ACC112 (cell line): ENCODE measurements around the gene EFCAB12.

Source experiments
- H2AFZ ChIP-seq: fragments of 200-600 bp; sonication (generic); one replicate; pipeline ENCODE4 v1.6.0; 2017; ENCODE audit warnings: antibody characterized with exemption, low read length; ENCODE audit not compliant: unreplicated experiment
- H3K27ac ChIP-seq: fragments of 200-600 bp; sonication (generic); 2 replicates; pipeline ENCODE4 v1.5.1; 2014; ENCODE audit warnings: low read depth, mild to moderate bottlenecking, antibody characterized with exemption, low read length, moderate library complexity
- H3K27me3 ChIP-seq: fragments of 200-600 bp; sonication (generic); 2 replicates; pipeline ENCODE4 v1.6.1; 2014; ENCODE audit warnings: mild to moderate bottlenecking, antibody characterized with exemption, low read length, moderate library complexity, mixed read lengths; ENCODE audit not compliant: insufficient read depth
- H3K36me3 ChIP-seq: fragments of 200-600 bp; sonication (generic); 2 replicates; pipeline ENCODE4 v1.6.1; 2016; ENCODE audit warnings: mild to moderate bottlenecking, antibody characterized with exemption, low read length, moderate library complexity, mixed read lengths; ENCODE audit not compliant: insufficient read depth
- H3K4me1 ChIP-seq: fragments of 200-600 bp; sonication (generic); one replicate; pipeline ENCODE4 v1.6.1; 2016; ENCODE audit warnings: low read length, mixed read lengths; ENCODE audit not compliant: insufficient read depth, unreplicated experiment, control insufficient read depth
- H3K4me3 ChIP-seq: fragments of 200-600 bp; sonication (generic); 2 replicates; pipeline ENCODE4 v1.5.1; 2014; ENCODE audit warnings: mild to moderate bottlenecking, low read depth, low read length
- H3K79me2 ChIP-seq: fragments of 200-600 bp; sonication (generic); one replicate; pipeline ENCODE4 v1.6.0; 2016; ENCODE audit warnings: low read length; ENCODE audit not compliant: control insufficient read depth, unreplicated experiment, insufficient read depth

EFCAB12 gene

DNA sequence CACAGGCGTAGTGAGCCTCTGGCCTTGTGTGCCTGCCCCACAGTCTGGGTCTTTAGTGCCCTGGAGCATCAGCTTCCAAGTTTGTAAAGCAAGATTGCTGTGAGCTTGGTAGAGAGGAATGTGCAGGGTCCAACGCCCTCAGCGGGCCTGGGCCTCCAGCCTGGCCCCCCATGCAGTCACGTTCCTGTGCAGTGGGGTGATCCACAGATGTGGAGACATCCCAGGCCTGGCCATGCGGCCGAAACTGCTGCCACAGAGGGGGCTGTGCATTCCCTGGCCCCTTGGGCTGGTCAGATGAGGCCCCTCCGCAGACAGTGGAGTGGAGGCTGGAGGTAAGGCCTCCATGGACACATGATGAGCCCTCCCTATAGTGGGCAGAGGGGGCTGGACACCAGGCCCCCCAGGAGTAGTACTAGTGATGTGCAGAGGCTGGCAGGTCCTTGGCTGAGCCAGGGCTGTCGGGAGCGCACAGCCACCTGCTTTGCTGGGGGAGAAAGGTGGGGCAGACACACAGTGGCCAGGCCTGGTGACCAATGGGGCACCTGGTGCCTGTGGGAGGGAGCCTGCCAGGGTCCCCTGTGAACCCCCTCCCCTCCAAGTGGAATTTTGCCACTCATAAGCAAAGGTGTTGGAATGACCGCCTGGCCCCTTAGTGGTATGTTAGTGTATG lies 71.5 kb downstream of the EFCAB12 start:
- Histone ChIP-seq H3K79me2 (no peaks in the 10 kb centered on the region), H3K4me1 (no peaks in the 10 kb centered on the region), H3K4me3 (no peak overlapping the region), H2AFZ (no peak overlapping the region), H3K36me3 (no peaks in the 10 kb centered on the region), H3K27ac (no peak overlapping the region), H3K27me3 (no peaks in the 10 kb centered on the region)

DNA sequence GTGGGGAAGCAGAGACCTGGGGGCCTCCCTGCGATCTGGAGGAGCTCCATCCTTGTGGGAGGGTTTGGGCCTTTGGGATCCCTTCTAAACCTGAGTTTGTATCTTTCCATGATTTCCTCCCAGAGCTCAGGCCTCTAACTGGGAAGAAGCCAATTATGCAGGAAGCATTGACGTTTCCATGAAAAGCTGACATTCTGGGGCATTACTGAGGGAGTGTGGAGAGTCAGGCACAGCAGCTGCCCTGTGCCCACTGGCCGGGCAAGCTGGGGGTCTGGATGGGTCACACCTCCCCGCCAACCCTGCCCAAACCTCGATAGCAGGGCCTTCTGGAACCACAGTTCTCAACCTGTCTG lies 74.9 kb downstream of the EFCAB12 start:
- no peak overlapping the region for H3K27ac ChIP-seq
- H3K4me3 ChIP-seq: no peak overlapping the region
- H3K27me3 ChIP-seq: no peaks in the 10 kb centered on the region
- no peaks in the 10 kb centered on the region for H3K79me2 ChIP-seq
- no peaks in the 10 kb centered on the region for H3K36me3 ChIP-seq
- H3K4me1 ChIP-seq: no peaks in the 10 kb centered on the region
- H2AFZ ChIP-seq: no peak overlapping the region

DNA sequence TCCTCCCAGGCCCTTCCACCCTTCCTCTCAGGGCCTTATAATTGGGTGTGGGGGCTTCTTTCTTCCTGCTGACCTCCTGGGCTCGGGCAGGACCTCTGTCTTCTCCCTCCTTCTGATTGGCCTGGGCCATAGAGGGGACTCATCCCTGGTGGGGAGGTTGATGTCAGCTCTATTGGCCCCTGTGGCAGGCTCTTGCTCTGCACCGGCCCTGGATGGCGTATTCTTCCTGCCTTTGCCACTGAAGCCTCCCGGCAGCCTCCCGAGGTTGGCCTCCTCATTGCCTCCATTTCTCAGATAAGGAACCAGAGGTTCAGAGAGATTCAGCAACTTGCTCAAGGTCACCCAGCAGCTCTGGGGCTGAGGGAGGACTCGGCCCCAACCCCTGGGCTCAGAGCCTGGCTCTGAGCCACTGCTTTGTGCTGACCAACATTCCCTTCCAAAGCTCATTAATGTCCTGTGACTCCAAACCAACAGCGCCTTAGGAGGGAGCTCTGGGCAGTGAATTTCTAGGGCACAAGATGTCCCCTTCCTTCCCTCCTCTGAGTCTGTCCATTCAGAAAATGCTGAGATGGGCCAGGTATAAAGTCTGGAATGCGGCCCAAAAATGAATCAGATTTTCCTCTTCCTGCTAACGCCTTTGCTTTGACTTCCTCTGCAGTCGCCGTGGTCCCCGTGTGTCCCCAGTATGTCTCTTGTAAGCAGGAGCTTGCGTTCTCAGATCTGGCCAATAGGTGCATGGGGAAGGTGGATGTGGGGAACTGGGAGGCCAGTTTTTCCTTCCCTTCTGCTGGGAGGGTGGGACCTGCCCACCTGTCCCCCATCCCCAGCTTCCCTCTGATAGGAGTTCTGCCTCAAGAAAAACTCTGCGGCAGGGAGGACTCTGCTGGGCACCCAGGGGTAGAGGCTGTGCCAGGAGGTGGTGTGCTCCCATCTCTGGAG lies 75.5 kb downstream of the EFCAB12 start:
- Histone ChIP-seq H2AFZ (no peak overlapping the region), H3K4me1 (no peaks in the 10 kb centered on the region), H3K4me3 (no peak overlapping the region), H3K27ac (no peak overlapping the region), H3K27me3 (no peaks in the 10 kb centered on the region), H3K79me2 (no peaks in the 10 kb centered on the region), H3K36me3 (no peaks in the 10 kb centered on the region)

DNA sequence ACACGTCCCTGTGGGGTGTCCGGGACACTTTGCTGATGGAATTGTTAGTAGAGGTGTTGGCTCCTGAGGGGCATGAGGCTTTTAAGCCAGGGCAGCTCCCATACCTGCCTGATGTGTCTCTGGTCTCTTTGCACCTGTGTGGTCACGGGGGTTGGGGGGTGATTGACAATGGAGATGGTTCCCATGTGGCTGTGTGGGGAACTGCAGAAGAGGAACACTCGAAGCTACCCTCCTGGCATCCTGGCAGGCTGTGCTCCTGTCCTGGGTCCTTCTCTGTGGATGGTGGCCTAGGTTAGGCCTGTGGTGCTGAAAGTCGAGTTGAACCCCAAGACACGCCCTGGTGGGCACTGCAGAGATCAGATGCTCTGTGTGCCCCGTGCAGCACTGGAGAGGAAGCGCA lies 76.4 kb downstream of the EFCAB12 start:
- Histone ChIP-seq H2AFZ (no peak overlapping the region), H3K27ac (no peak overlapping the region), H3K36me3 (no peaks in the 10 kb centered on the region), H3K4me3 (no peak overlapping the region), H3K27me3 (no peaks in the 10 kb centered on the region), H3K79me2 (no peaks in the 10 kb centered on the region), H3K4me1 (peaks cover under 1% of the 10 kb centered on the region)
